GM10266 (cell line): ENCODE measurements around the gene PIK3CD.

Experiments used
- DNase-seq: peaks from one replicate; pipeline ENCODE4 v3.0.0; 2012; ENCODE audit errors: extremely low spot score
- TF ChIP-seq, protein P1 (sequence below): IDR thresholded peaks from 2 replicates; pipeline ENCODE4 v1.5.1; 2012; ENCODE audit warnings: mild to moderate bottlenecking, low read depth; ENCODE audit not compliant: control insufficient read depth, insufficient read depth; ENCODE audit errors: missing control alignments

Gene PIK3CD

DNA sequence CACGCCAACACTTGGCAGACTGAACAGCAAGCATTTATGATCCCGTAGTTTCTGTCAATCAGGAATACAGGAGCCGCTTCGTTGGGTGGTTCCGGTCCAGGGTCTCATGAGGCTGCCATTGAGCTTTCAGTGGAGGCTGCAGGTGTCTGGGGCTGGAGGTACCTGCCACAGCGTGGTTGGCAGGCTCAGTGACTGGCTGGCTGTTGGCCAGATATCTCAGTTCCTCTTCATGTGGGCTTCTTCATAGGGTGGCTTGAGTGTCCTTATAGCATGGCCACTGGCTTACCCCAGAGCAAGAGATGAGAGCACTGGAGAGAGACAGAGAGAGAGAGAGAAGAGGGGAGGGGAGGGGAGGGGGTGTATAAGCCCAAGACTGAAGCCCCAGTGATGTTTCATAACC lies 29.3 kb downstream of the PIK3CD start:
- DNase-seq = no peak
- TF ChIP-seq, protein P1, sequence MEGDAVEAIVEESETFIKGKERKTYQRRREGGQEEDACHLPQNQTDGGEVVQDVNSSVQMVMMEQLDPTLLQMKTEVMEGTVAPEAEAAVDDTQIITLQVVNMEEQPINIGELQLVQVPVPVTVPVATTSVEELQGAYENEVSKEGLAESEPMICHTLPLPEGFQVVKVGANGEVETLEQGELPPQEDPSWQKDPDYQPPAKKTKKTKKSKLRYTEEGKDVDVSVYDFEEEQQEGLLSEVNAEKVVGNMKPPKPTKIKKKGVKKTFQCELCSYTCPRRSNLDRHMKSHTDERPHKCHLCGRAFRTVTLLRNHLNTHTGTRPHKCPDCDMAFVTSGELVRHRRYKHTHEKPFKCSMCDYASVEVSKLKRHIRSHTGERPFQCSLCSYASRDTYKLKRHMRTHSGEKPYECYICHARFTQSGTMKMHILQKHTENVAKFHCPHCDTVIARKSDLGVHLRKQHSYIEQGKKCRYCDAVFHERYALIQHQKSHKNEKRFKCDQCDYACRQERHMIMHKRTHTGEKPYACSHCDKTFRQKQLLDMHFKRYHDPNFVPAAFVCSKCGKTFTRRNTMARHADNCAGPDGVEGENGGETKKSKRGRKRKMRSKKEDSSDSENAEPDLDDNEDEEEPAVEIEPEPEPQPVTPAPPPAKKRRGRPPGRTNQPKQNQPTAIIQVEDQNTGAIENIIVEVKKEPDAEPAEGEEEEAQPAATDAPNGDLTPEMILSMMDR = no peak

DNA sequence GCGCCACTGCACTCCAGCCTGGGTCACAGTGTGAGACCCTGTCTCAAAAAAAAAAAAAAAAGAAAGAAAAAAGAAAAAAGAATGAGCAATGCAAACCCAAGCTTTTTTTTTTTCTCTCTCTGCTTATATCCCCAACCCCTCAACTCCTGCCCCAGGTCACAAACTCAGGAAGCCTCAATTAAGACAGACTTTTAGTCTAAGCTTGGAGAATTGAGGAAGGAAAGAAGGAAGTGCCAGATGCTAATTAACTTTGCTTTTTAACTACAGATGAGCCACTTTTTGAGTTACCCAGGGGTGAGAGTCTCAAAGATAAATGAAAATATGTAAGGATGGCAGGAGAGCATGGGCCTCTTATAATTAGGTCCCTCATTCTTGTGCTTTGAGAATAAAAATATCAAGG lies 33.3 kb downstream of the PIK3CD start:
- DNase-seq = no peak
- TF ChIP-seq, protein P1 = no peak

GRCh38 chr1:9687120-9687873 lies 35.8 kb downstream of the PIK3CD start:
- TF ChIP-seq, protein P1 = no peak
- DNase-seq = peak; percentile 72

DNA sequence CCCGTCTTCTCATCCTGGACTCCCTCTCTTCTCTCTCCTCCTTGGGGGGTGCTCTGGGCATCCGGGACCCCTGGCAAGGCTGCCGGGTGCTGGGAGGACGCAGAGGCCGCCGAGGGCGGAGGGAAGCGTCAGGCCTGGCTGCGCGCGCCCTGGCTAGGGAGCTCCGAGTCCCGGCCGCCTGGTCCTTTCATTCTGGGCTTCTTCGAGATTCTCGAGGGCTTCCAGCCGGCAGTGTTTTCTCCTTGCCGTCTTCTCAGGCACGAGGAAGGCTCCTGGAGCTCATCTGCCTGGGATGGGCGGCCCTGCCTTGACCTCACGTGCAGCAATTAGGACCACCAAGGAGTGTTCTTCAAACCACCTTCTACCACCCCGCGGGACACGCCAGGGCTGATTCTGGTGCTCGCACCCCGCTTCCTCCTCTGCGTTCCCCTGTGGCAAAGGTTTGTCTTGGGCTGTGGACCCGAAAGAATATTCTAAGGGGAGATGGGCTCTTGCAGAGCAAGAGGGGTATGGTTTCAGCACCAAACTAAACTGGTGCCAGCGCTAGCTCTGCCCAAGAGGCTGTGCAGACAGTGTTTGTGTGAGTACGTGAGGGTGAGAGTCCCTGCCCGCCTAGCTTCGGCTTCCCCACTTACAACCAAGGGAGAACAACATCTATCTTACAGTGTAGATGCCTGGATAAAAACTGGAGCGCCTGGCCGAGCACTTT lies 36.5 kb downstream of the PIK3CD start:
- TF ChIP-seq, protein P1 = no peak
- DNase-seq = no peak

DNA sequence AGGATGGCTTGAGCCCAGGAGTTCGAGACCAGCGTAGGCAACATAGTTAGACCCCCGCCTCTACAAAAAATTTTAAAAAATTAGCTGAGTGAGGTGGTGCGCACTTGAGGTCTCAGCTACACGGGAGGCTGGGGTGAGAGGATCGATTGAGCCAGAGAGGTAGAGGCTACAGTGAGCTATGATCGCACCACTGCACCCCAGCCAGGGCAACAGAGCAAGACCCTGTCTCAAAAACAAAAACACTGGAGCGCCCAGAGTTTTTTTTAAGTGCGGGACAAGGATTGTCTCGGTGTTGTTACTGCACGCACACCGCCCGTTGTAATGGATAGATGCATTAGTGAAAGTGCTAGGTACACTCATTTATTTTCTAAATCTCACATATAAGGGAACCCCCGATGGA lies 37.1 kb downstream of the PIK3CD start:
- no peak for DNase-seq
- TF ChIP-seq, protein P1 = no peak

GRCh38 chr1:9689011-9689706 lies 37.6 kb downstream of the PIK3CD start:
- TF ChIP-seq, protein P1 = no peak
- peak; percentile 96 for DNase-seq

DNA sequence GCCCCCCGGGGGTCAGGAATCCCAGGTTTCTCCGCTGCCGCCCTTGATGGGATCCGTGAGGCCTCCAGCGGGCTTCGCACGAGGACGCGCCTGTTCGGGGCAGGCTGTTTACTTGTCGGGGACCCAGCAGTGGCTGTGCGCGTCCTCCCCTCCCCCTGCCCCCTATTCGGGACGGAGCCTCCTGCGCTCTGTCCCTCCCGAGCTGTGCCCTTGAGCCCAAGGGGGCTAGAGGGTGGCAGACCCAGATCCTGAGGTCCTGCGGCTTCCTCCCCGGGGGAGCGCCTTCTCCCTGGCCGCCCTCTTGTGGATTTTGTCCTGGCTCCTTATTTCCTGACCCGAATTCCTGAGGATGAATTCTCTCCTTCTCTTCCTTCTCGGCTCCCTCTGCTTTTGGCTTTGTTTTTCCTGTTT lies 38.4 kb downstream of the PIK3CD start:
- DNase-seq = no peak
- TF ChIP-seq, protein P1 = no peak
